Measurements from ENCODE around the gene CREG1. TPM values are rescaled to one million over a fixed set of nuclear protein-coding genes. Genes with fewer than 3 reads are reported as not detected.
"Not testable (repeated sequence)": the region's sequence is repeated elsewhere in the genome, so short reads cannot be mapped to it uniquely, and the experiment has no call there.

The CREG1 gene
- total and polyA plus RNA-seq, 2 experiments from 2014 or later: 127 to 139 TPM

- peaks cover 8% of the 10 kb centered on the region for H3K4me1 ChIP-seq (ENCODE audit: low read depth)
- no peak for TF ChIP-seq CTCF (IDR thresholded peaks at IDR 0.05; ENCODE audit: low read depth, low read length)
- no peaks in the 10 kb centered on the region for H3K9me3 ChIP-seq (ENCODE audit: low read depth)
- no peak for DNase-seq (ENCODE audit: low read depth in 1 of 2, low spot score in 1 of 2)
- no peak overlapping the region for H3K27ac ChIP-seq
- no peak overlapping the region for H3K4me3 ChIP-seq
- no peaks in the 10 kb centered on the region for H3K27me3 ChIP-seq
- no peaks in the 10 kb centered on the region for H3K36me3 ChIP-seq
Measured at GRCh38 chr1:167573035-167573434, 19.5 kb upstream of the CREG1 start.

- H3K27ac ChIP-seq; DNase-seq (ENCODE audit: low read depth in 1 of 2, low spot score in 1 of 2); H3K36me3 ChIP-seq; H3K27me3 ChIP-seq; H3K4me3 ChIP-seq; H3K4me1 ChIP-seq (ENCODE audit: low read depth); H3K9me3 ChIP-seq (ENCODE audit: low read depth): not testable (repeated sequence)
Measured at GRCh38 chr1:167570712-167571111, 17.1 kb upstream of the CREG1 start.

- DNase-seq (ENCODE audit: low read depth in 1 of 2, low spot score in 1 of 2): no peak
- Histone ChIP-seq H3K27me3 (no peaks in the 10 kb centered on the region), H3K36me3 (no peaks in the 10 kb centered on the region), H3K27ac (no peak overlapping the region), H3K4me3 (no peak overlapping the region), H3K9me3 (ENCODE audit: low read depth) (no peaks in the 10 kb centered on the region), H3K4me1 (ENCODE audit: low read depth) (peaks cover 13% of the 10 kb centered on the region)
- TF ChIP-seq CTCF (IDR thresholded peaks at IDR 0.05; ENCODE audit: low read depth, low read length): no peak
Measured at GRCh38 chr1:167567663-167568062, 14.1 kb upstream of the CREG1 start.

GRCh38 chr1:167566766-167567165 is 13.2 kb upstream of the CREG1 start:
- H3K9me3 ChIP-seq (ENCODE audit: low read depth): no peaks in the 10 kb centered on the region
- H3K27me3 ChIP-seq: no peaks in the 10 kb centered on the region
- no peak overlapping the region for H3K4me3 ChIP-seq
- no peaks in the 10 kb centered on the region for H3K36me3 ChIP-seq
- no peak for DNase-seq (ENCODE audit: low read depth in 1 of 2, low spot score in 1 of 2)
- no peak for TF ChIP-seq CTCF (IDR thresholded peaks at IDR 0.05; ENCODE audit: low read depth, low read length)
- H3K4me1 ChIP-seq (ENCODE audit: low read depth): peaks cover 13% of the 10 kb centered on the region
- H3K27ac ChIP-seq: no peak overlapping the region

GRCh38 chr1:167565922-167566321 is 12.4 kb upstream of the CREG1 start:
- Histone ChIP-seq H3K27ac (no peak overlapping the region), H3K4me3 (no peak overlapping the region), H3K9me3 (ENCODE audit: low read depth) (no peaks in the 10 kb centered on the region), H3K36me3 (no peaks in the 10 kb centered on the region), H3K27me3 (no peaks in the 10 kb centered on the region), H3K4me1 (ENCODE audit: low read depth) (peaks cover 13% of the 10 kb centered on the region)
- DNase-seq (ENCODE audit: low read depth in 1 of 2, low spot score in 1 of 2): no peak
- TF ChIP-seq CTCF (IDR thresholded peaks at IDR 0.05; ENCODE audit: low read depth, low read length): no peak

GRCh38 chr1:167564612-167565270 is 11.2 kb upstream of the CREG1 start:
- peaks cover 13% of the 10 kb centered on the region for H3K4me1 ChIP-seq (ENCODE audit: low read depth)
- H3K9me3 ChIP-seq (ENCODE audit: low read depth): no peaks in the 10 kb centered on the region
- no peaks in the 10 kb centered on the region for H3K36me3 ChIP-seq
- no peaks in the 10 kb centered on the region for H3K27me3 ChIP-seq
- DNase-seq (ENCODE audit: low read depth in 1 of 2, low spot score in 1 of 2): peak in 1 of 2 donors; percentile 40
- no peak overlapping the region for H3K4me3 ChIP-seq
- no peak overlapping the region for H3K27ac ChIP-seq
- no peak for TF ChIP-seq CTCF (IDR thresholded peaks at IDR 0.05; ENCODE audit: low read depth, low read length)
